Thyroid gland (tissue), 4 donors: ENCODE results near the gene COL19A1. TPM values are rescaled to one million over a fixed set of nuclear protein-coding genes. Genes with fewer than 3 reads are reported as not detected.

Experiments used
- DNase-seq, 2 donors: peaks; one replicate each; pipeline ENCODE4 v3.0.0-alpha.2; 2019
- H3K27ac ChIP-seq, 3 donors: fragments of 200-600 bp; sonication (generic); 1 replicate in 2 of 3; 2 replicates in 1 of 3; pipeline ENCODE4 v1.5.1; 2016 to 2019; ENCODE audit warnings: mild to moderate bottlenecking in 1 of 3, moderate library complexity in 1 of 3
- H3K27me3 ChIP-seq: fragments of 200-600 bp; sonication (generic); one replicate; pipeline ENCODE4 v1.5.1; 2019
- H3K36me3 ChIP-seq, 2 donors: fragments of 200-600 bp; sonication (generic); one replicate each; pipeline ENCODE4 v1.5.1; 2016 to 2019
- H3K4me1 ChIP-seq, 2 donors: fragments of 200-600 bp; sonication (generic); one replicate each; pipeline ENCODE4 v1.5.1; 2017 to 2019
- H3K4me3 ChIP-seq, 3 donors: fragments of 200-600 bp; sonication (generic); replicated peaks in 1 of 3; 1 replicate in 2 of 3; 2 replicates in 1 of 3; pipeline ENCODE4 v1.5.1; 2016; ENCODE audit warnings: mild to moderate bottlenecking in 1 of 3
- H3K9me3 ChIP-seq: fragments of 200-600 bp; sonication (generic); one replicate; pipeline ENCODE4 v1.5.1; 2017
- POLR2A ChIP-seq, 2 donors: fragments of 450-650 bp; IDR thresholded peaks; one replicate each; pipeline ENCODE4 v1.6.1; 2017; ENCODE audit warnings: antibody characterized with exemption in 2 of 2, mild to moderate bottlenecking in 2 of 2, moderate library complexity in 1 of 2
- WGBS, 2 donors: methylation state at CpG; one replicate each; pipeline ENCODE4 v1.1.5; 2017; 5-methylcytosine and 5-hydroxymethylcytosine counted together
- intact Hi-C: fragments of 100-400 bp; cut with DNase I; formaldehyde crosslinking; loops from one replicate; pipeline ENCODE4 v1.15.1; 2023
- total RNA-seq, 4 donors: library from RNA; depleted of rRNA; stranded (reverse); fragments of >200 nt; gene quantifications; one replicate each; pipeline ENCODE4 v1.2.3, GENCODE V29; 2016
- TF ChIP-seq, protein P1 (sequence below), 6 experiments: fragments of 200-600 bp in 3 of 6; fragments of 450-650 bp in 3 of 6; sonication (generic) in 3 of 6; IDR thresholded peaks; one replicate each; pipeline ENCODE4 v1.5.1; 2016 to 2019; ENCODE audit warnings: antibody characterized with exemption in 6 of 6, mild to moderate bottlenecking in 2 of 6, inconsistent platforms in 1 of 6, moderate library complexity in 1 of 6

The COL19A1 gene
- total RNA-seq, 4 donors from 2014 or later: not detected

DNA sequence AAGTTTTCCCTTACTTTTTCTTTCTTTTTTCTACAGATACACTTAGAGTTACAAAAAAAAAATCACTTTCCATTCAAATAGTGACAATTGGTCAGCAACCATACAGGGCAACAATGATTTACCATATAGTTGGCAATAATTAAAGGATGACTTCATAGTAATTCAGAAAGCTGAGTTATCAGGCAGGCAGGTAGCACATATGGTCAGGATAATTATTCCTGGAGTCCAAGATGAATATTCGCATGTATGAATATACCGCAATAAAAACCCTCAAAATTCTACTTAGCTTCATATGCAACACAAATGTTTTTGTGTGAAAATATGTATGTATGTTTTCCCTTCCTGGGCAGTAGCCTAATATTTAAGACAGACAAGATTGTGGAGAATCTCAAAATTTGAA is 34.5 kb downstream of the COL19A1 start:
- Histone ChIP-seq H3K36me3 (no peaks in the 10 kb centered on the region), H3K27me3 (no peaks in the 10 kb centered on the region), H3K27ac (no peak overlapping the region), H3K9me3 (no peaks in the 10 kb centered on the region), H3K4me1 (no peaks in the 10 kb centered on the region), H3K4me3 (no peak overlapping the region)
- WGBS, 2 donors: 98 to 99% methylated on average over 2 of the region's 2 CpGs
- TF ChIP-seq POLR2A (IDR thresholded peaks at IDR 0.05): no peak
- TF ChIP-seq, protein P1, sequence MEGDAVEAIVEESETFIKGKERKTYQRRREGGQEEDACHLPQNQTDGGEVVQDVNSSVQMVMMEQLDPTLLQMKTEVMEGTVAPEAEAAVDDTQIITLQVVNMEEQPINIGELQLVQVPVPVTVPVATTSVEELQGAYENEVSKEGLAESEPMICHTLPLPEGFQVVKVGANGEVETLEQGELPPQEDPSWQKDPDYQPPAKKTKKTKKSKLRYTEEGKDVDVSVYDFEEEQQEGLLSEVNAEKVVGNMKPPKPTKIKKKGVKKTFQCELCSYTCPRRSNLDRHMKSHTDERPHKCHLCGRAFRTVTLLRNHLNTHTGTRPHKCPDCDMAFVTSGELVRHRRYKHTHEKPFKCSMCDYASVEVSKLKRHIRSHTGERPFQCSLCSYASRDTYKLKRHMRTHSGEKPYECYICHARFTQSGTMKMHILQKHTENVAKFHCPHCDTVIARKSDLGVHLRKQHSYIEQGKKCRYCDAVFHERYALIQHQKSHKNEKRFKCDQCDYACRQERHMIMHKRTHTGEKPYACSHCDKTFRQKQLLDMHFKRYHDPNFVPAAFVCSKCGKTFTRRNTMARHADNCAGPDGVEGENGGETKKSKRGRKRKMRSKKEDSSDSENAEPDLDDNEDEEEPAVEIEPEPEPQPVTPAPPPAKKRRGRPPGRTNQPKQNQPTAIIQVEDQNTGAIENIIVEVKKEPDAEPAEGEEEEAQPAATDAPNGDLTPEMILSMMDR (IDR thresholded peaks at IDR 0.05): no peak
- DNase-seq: no peak
- intact Hi-C loops: no loop called here

DNA sequence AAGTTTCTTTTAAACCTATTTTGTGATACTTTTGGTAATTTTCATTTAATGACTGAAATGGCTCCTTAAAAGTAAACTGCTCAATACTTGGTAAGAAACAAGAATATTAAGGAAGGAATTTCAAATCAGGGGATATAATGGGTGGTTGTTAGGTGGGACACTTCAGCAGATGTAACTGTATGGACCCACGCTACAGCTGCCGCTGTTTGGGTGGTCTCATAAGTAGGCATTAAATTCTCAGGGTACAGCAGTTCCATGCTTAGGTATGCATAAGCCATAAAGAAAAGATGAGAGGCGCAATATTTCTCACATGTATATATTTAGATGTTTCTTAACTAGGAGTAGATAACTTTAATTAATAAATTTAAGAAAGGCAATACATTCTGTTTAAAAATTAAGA is 35.0 kb downstream of the COL19A1 start:
- Histone ChIP-seq H3K4me3 (no peak overlapping the region), H3K36me3 (no peaks in the 10 kb centered on the region), H3K27me3 (no peaks in the 10 kb centered on the region), H3K27ac (no peak overlapping the region), H3K9me3 (no peaks in the 10 kb centered on the region), H3K4me1 (no peaks in the 10 kb centered on the region)
- DNase-seq: no peak
- intact Hi-C loops: no loop called here
- WGBS, 2 donors: 94 to 97% methylated on average over 3 of the region's 3 CpGs
- TF ChIP-seq POLR2A (IDR thresholded peaks at IDR 0.05): no peak
- TF ChIP-seq, protein P1 (IDR thresholded peaks at IDR 0.05): no peak

- DNase-seq: no peak
- no peaks in the 10 kb centered on the region for H3K36me3 ChIP-seq
- no peaks in the 10 kb centered on the region for H3K27me3 ChIP-seq
- whole genome bisulfite sequencing, 2 donors: 16 to 29% methylated on average over 1 of the region's 1 CpG
- no peaks in the 10 kb centered on the region for H3K4me1 ChIP-seq
- intact Hi-C loops: no loop called here
- H3K4me3 ChIP-seq: no peak overlapping the region
- no peak for TF ChIP-seq POLR2A (IDR thresholded peaks at IDR 0.05)
- TF ChIP-seq, protein P1 (IDR thresholded peaks at IDR 0.05): no peak
- H3K27ac ChIP-seq: no peak overlapping the region
- H3K9me3 ChIP-seq: no peaks in the 10 kb centered on the region
These were observed 41.7 kb downstream of the COL19A1 start for GRCh38 chr6:69907981-69908498.

- Histone ChIP-seq H3K36me3 (no peaks in the 10 kb centered on the region), H3K9me3 (no peaks in the 10 kb centered on the region), H3K4me3 (no peak overlapping the region), H3K4me1 (no peaks in the 10 kb centered on the region), H3K27me3 (no peaks in the 10 kb centered on the region), H3K27ac (no peak overlapping the region)
- TF ChIP-seq POLR2A (IDR thresholded peaks at IDR 0.05): no peak
- TF ChIP-seq, protein P1 (IDR thresholded peaks at IDR 0.05): no peak
- DNase-seq: no peak
- intact Hi-C loops: no loop called here
These were observed 47.0 kb downstream of the COL19A1 start for GRCh38 chr6:69913361-69913760.

DNA sequence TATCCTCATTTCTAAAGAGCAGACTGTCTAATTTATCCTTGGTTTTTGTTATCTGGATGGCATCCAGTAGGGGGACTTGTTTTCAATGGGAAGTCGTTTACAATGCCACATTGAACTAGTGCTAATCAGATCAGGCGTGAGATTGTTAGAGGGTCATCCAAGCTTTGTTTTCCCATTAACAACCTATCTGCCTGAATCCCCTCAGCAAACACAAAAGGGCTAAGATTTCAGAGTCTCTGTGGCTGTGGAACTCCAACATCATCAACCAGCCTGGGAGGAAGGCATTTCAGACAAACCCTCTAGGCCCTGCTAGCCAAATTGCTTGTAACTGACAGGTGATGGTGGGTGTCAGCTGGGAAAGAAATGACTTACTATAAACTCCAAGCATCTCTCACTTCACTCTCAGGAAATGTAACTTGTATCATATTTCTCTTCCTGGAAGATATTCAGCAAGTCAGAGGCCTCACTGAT is 47.7 kb downstream of the COL19A1 start:
- H3K4me3 ChIP-seq: no peak overlapping the region
- no peaks in the 10 kb centered on the region for H3K4me1 ChIP-seq
- 35 to 50% methylated on average over 2 of the region's 2 CpGs for WGBS, 2 donors
- no peak overlapping the region for H3K27ac ChIP-seq
- TF ChIP-seq, protein P1 (IDR thresholded peaks at IDR 0.05): no peak
- TF ChIP-seq POLR2A (IDR thresholded peaks at IDR 0.05): no peak
- DNase-seq: no peak
- intact Hi-C loops: no loop called here
- no peaks in the 10 kb centered on the region for H3K9me3 ChIP-seq
- H3K36me3 ChIP-seq: no peaks in the 10 kb centered on the region
- H3K27me3 ChIP-seq: no peaks in the 10 kb centered on the region
